Activated CD4-positive, alpha-beta T cell treated with anti-CD3 and anti-CD28 coated beads for 48 hours (primary cell): Measurements from ENCODE around the gene AMIGO3.

Experiments
- DNase-seq: peaks from one replicate; pipeline ENCODE4 v3.0.0-alpha.2; 2020

Gene AMIGO3

DNA sequence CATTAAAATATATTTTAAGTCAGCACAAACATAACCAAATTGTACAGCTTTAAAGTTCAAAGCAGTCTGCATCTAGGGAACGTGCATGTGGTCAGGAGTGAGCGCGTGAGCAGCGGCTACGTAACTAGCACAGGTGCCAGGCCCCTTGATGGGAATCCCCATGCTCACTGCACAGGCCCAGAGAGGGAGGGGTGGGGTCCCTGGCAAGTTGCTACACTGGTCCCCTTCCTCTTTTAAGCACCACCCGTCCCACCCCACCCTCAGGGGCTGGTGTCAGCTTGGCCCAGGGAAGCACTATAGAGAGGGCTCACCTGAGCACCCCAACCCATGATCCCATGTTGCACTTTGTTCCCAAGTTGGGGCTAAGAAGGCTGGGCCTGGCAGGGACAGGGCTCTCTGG is 5.1 kb upstream of the AMIGO3 start:
- no peak for DNase-seq

DNA sequence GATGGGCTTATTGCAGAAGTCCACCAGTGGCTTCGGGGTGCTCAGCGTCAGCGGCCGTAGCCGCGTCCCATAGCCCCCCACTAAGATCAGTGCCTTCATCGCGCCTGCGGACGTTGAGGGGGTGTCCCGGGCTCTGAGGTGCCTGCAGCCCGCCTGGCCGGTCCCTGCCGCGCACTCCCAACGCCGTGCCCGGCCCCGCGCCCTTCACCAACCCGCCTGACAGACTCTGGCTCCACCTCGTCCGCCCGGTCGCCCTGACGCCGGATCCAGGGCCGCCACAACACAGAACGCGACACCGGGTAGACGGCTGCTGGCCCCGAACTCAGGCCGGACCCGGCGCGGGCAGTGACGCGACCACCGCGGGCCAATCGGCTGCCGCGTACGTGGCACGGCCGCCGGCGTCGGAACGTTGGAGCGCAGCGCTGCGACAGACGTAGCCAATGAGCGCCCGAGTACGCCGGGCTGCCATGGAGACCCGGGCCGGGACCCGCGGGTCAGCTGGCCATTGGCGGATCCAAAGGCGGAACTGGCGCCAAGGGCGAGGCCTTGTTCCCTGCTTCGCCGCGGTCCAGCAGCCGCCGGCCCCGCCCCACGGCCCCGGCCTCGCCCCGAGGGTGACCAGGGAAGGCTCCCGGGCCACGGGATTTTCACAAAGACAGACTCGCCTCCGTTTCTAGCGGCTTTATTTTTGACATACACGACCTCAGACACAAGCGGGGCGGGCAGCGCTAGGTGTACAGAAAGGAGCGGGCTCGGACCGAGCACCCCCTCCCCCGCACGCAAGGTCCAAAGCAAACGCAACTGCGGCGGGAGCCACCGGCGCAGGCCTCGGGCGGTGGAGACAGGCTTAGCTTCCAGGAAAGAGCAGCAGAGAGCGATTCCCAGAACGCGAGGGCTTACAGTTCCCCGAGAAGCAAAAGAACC is 4.4 kb upstream of the AMIGO3 start, which contains the start of gene GMPPB:
TSS of gene GMPPB (minus strand) at position 324 of the 924 bp plus-strand sequence. CDS start at position 99, 225 bp downstream.
- peak; percentile 96 for DNase-seq

DNA sequence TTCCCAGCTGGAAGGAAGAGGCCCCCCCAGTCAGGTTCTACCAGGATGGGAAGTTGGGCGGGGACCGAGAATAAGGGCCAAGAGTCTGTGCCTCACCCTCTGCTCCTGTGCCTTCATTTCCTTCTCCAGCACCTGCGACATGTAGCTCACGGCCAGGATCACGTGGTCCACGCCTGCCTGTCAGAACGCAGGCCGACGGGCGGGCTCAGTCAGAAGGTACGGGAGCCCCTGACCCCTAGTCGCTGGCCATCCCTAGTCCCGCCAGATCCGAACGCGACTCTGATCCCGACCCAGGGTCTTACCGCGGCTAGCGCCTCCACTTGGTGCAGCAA is 3.8 kb upstream of the AMIGO3 start:
- peak; percentile 76 for DNase-seq

DNA sequence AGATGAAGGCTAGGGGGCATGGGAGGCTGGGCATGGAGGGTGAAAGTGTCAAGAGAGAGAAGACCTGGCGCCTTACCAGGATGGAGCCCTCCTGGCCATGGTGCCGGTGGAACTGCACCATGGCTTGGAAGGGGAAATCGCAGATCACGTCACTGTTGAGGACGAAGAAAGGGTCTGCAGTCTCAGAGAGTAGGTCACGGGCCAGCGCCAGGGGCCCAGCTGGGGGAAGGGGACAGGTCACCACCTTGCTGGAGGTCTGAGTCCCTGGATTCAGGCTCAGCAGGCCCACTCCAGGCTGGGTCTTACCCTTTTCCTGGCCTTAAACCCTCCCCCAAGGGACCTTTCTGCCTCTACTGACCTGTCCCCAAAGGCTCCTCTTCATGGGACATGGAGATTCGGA is 3.4 kb upstream of the AMIGO3 start:
- no peak for DNase-seq

DNA sequence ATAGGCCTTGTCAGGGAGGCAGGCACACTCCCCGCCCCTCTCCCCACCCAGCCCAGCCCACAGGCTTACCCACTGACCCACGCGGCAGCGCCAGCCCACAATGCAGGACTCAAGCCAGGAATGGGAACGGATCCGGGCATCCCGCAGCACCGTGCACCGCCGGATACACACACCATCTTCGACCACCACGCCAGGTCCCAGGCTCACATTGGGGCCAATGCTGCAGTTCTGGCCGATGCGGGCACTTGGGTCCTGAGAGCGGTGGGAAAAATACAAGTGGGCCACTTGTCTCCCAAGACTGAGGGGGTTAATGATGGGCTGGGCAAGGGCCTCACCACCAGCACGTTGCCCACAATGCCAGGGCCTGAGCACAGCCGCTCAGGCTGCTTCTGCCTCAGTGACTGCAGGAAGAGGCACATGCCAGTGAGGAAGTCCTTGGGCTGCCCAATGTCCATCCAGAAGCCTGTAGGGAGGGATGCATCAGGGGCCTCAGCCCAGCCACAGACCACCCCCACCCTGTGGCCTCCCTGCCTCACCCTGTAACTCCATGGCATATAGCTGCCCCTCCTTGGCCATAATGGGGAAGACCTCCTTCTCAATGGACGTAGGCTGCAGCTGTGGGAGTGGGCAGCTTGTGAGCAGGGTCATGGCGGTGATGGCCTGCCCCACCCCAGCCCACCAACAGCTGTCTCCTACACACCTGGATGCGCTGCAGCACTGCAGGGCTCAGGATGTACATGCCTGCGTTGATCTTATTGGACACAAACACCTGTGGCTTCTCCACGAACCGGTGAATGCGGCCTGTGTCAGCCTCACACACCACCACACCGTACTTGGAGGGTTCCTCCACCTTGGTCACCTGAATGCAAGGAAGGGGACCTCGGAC is 2.7 kb upstream of the AMIGO3 start:
- no peak for DNase-seq

DNA sequence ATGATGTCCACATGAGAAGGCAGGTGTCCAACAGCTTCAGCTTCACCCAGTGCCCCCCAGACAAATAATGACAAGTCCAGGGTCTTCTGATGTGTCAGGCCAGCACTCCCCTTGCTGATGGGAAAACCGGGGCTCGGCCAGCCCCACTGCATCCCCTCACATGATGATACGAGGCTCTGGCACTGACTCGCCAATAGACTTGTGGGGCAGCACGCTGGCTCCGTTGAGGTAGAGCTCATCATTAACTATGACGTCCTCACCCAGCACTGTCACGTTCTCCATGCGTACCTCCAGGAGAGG is 2.1 kb upstream of the AMIGO3 start:
- no peak for DNase-seq

DNA sequence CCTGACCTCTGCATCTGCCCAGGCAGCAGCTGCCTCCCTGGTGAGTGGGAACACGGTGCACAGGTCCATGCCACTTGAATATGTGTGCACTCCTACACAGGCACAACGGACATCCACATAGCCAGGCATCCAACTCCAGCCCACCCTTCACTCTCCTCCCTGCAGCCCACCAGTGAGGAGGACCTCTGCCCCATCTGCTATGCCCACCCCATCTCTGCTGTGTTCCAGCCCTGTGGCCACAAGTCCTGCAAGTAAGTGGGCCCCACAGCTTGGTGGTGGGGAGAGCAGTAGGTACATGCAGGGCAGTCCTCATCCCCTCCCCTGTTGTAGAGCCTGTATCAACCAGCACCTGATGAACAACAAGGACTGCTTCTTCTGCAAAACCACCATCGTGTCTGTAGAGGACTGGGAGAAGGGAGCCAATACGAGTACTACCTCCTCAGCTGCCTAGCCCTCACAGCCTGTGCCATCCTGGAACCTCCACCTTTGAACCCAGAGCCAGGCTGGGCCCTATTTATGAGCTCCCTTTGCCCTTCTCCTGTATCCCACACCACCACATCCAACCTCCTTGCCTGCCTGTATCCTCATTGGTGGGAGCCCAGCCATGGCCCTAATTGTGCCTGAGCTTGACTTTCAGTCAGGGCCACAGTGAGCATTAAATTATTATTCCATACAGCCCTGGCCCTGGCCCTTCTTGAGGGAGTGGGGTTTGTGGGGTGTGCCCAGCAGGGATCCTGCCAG is 1.5 kb upstream of the AMIGO3 start:
- DNase-seq, result no peak

DNA sequence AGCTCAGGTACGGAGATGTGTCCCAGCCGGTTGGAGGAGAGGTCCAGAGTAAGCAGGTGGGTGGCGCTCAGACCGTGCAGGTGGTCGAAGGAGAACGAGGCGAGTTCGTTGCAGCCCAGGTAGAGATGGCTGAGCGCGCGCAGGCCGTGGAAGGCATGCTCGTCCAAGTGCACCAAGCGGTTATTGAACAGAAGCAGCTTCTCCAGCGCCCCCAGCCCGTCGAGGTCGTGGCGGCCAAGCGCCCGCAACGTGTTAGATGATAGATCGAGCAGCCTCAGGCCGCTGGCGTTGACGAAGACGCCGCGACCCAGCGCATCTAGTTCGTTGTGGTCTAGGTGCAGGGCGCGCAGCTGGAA is 648 bp downstream of the AMIGO3 start:
- DNase-seq, result peak; percentile 33

DNA sequence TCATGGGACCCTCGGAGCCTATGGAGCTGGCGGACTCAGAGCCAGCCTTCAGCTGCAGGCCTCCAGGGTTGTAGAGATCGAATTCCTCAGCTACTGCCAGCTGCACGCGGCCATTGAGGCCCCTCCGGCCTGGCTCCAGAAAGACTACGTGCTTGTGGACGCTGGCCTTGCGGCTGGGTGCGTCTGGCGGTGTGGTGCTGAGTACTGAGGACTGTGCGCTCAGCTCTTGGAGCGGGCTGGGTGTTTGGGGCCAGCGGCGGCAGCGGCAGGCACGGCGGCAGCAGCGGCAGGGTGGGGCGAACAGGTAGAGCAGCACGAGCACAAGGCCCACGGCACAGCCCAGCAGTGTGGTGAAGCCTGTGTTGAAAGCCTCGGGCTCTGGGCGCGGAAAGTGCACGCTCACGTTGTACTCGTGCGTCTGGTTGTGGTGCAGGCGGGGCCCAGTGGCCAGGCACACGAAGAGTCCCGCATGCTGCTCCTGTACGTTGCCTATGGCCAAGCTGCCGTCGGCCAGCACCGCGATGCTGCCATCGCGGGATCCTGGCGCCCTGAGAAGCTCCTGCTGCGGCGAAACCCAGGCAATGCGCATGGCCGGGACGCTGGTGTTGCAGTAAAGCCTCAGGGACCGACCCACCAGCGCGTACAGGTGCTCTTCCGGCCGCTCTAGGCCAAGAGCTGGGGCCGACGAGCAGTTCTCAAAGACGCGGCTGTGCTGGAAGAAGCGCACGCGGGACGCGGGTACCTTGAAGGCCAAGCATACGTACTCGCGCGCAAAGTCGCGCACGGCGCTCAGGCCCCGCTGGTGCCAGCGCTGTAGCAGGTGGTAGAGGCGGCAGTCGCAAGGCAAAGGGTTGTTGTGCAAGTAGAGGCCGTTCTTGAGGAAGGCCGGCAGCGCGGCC is 1.3 kb downstream of the AMIGO3 start:
- DNase-seq, result no peak

DNA sequence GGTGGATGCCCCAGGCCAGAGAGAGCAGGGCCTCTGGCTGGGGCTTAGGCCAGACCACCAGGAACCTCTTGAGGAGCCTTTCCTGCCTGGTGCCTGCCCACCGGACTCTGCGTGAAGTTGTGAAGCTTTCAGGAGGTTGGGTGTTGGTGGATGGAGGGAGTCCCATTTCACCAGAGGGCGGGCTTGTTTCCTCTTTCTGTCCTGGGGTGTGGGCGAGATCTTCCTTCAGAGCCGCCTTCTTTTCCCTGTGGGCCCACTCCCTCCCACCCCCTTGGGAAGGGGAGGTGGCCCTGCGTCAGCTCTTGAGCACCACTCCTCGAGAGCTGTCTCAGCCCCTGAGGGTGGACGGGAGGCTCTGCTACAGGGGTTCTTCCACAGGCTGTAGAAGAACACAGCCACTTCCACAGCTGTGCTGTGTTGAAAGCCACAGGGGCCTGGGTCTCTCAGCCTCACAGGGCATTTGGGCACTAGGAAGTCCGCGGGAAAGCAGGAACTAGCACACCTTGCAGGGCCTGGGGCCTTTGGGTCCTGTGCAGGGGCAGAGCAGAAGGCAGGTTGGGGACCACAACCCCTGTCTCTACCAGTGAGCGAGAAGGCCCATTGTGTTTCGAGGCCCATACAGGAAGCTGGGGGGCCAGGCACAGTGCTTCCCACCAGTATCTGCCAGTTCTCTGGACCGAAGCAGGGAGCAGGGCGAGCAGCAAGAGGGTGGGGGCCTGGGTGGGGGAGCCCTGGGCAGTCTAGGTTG is 2.1 kb downstream of the AMIGO3 start:
- DNase-seq, result no peak

DNA sequence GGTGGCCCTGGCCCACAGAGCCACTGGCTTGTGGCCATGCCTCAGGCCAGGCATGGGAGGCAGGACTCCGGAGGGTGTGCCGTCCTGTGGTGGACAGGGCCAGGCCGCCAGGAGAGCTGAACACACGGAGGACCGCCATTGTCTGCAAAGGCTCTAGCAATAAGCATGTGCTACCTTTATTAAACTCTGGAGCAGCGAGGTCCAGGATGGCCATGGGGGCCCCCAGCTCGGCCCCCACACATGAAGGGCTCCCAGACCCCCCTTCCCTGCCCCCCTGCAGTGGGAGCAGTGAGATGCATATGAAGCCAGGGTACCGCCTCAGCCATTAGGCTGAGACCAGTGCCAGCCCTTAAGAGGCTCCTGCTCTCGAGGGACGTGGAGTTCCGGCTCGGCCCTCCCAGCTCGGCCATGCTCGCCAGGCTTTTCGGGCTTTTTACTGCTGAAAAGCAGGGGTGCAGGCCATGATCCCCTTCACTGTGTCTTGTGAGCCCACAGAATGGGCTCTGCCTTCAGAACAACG is 2.7 kb downstream of the AMIGO3 start:
- DNase-seq, result no peak

DNA sequence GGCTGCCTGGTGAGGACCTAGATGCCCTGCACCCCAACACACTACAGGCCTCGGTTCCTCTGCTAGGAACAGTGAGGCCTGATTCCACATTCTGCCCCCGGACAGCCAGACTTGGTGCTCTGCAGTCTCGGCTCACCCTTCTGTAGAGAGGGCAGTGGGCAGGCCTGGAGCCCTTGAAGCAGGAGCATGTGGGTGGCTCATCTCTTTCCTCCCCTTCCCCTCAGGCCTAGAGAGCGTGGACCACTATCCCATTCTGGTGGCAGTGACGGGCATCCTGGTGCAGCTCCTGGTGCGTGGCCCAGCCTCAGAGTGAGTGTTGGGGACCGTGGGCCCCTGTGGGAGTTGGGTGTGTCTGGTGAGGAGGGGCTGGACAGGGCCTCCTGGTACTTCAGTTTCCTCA is 3.3 kb downstream of the AMIGO3 start:
- no peak for DNase-seq

DNA sequence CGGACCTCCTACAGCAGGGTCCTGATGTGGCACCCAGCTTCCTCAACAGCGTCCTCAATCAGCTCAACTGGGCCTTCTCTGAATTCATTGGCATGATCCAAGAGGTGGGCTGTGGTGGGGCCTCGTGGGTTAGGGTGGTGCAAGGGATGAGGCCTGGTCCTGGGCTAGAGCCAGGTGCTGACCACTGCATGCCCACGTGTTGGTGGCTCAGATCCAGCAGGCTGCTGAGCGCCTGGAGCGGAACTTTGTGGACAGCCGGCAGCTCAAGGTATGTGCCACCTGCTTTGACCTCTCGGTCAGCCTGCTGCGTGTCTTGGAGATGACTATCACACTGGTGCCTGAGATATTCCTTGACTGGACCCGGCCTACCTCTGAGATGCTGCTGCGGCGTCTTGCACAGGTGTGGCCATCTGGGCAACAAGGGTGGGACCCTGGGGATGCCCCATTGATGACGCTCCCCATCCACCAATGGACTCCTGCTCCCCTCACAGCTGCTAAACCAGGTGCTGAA is 3.8 kb downstream of the AMIGO3 start:
- no peak for DNase-seq

DNA sequence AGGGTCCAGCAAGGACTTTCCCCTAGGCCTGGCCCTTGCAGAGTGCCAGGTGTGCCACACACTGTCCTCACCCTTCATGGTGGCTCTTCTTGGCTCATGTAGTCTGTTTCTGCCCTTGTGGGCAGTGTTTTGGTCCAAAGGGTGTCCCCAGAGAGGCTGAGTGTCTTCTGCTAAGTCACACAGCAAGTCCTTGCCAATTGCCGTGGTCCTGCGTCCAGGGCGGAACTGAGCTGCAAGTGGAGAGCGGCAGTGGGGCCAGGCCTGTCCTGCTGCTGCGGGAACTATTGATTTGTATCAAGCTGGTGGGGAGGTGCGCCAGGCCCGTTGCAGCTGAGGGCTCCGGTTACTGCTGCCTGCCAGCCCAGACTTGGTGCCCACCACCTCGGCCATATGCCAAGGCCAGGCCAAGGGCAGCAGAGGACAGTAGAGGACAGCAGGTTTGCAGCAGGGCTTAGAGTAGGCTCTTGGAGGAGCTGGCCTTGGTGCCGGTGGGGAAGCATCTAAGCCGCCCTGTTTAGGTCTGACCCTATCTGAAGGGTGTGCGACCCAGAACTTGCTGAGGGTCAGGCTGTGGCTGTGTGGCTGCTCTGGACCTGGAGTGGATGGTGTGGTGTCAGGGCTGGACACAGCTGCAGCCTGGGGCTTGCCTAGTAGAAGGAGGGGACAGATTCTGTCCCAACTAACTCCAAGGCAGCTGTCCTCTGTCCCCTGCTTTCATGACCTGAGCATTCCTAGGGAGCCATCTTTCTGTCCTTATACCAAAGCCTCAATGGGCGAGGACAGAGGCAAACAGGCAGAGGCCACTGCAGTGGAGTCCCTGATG is 4.5 kb downstream of the AMIGO3 start:
- no peak for DNase-seq

DNA sequence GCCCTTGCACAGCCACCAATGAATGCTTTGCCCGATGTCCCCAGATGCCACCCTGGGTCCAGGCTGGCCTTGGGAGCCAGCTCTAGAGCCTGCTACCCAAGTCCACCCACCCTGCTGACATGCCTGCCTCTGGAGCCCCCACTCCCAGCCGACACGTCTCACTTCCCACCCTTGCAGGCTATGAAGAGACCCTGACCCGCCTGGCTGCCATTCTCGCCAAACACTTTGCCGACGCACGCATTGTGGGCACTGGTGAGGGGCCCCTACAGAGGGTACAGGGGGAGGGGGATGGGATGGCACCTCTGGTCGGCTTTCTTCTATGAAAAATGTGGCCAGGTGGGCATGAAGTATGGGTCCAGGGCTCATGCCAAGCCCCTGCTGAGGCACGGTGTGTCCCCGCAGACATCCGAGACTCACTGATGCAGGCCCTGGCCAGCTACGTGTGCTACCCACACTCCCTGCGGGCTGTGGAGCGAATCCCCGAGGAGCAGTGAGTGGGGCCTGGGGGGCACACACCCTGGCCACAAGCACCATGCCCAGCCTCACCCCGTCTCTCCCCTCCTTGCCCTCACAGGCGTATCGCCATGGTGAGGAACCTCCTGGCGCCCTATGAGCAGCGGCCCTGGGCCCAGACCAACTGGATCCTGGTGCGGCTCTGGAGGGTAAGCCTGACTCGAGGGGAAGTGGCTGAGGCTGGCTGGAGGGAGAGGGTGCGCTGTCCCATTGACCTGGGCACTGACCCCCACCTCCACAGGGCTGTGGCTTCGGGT is 6.0 kb downstream of the AMIGO3 start:
- no peak for DNase-seq

DNA sequence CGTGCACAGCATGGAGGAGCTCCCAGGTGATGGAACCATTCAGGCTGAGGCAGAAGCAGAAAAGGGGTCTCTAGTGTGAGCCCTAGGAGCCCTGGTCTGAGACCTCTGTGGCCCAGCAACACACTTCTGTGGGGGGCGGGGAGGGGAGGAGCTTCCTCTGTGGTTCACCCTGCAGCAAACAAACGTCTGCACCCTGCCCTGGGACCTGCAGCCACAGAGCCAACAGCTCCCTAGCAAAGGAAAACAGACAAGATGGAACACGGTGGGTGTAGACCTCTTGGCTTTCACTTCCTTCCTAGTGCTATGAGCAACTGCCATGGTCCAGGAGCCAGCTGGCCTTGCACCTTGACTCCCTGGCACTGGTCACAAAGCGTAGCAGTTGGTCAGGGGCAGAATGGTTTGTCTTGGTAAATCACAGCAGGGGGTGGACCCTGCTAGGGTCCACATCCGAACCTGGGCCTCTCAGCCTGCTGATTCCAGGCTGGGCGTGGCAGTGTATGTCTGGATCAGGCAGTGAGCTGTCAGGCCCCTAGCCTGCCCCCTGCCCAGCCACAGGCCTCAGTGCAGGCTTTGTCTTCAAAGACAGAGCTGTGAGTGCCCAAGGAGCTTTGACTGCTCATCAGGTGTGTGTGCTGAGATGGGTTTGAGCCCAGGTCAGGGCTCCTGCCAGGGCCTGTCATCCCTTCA is 6.7 kb downstream of the AMIGO3 start:
- no peak for DNase-seq

DNA sequence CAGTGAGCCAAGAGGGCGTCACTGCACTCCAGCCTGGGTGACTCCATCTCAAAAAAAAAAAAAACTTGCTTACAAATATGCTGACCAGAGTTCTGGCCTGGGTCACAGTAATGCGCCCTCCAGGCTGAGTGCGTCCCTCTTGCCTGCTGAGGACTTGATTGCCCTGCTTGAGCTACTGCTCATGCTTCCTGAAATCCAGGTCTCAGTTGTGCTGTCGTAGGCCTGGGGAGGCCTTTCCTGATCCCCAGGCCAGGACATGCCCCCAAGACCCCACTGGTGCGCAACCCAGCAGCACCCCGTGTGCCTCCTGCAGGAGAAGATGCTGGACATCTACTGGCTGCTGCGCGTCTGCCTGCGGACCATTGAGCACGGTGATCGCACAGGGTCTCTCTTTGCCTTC is 7.3 kb downstream of the AMIGO3 start:
- DNase-seq, result no peak

DNA sequence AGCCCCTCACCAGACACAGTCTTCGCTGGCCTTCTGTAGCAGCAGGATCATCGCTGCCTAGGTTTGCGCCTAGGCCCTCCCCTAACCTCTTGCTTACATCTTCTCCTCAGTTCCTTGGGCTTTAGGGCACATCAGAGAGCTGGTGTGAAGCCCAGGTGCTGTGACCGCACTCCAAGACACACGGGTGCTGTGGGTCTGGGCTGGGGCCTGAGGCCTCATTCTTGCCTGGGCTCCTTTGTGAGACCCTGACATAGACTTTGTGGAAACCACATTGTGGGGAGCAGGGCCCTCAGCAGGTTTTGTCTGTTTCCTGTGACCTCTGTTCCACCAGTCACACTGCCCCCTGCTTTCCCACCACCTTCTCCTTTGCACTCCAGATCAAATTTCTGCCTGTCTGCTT is 8.0 kb downstream of the AMIGO3 start:
- no peak for DNase-seq

DNA sequence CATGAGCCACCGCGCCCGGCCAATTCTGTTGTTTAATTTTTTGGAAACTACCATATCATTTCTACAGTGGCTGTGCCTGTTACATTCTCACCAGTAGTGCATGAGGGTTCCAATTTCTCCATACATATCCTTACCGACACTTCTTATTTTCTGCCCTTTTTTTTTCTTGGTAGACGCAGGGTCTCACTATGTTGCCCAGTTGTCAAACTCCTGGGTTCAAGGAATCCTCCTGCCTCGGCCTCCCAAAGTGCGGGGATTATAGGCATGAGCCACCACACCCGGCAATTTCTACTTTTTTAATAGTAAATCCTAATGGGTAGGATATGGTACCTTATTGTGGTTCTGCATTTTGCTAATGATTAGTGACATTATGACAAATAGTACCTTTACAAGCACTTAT is 9.6 kb downstream of the AMIGO3 start:
- no peak for DNase-seq
